ENCODE measurements around the gene STXBP2. TPM values are rescaled to one million over a fixed set of nuclear protein-coding genes. Genes with fewer than 3 reads are reported as not detected.

Gene STXBP2
- total RNA-seq, 1 experiment from 2014 or later: 141 TPM

DNA sequence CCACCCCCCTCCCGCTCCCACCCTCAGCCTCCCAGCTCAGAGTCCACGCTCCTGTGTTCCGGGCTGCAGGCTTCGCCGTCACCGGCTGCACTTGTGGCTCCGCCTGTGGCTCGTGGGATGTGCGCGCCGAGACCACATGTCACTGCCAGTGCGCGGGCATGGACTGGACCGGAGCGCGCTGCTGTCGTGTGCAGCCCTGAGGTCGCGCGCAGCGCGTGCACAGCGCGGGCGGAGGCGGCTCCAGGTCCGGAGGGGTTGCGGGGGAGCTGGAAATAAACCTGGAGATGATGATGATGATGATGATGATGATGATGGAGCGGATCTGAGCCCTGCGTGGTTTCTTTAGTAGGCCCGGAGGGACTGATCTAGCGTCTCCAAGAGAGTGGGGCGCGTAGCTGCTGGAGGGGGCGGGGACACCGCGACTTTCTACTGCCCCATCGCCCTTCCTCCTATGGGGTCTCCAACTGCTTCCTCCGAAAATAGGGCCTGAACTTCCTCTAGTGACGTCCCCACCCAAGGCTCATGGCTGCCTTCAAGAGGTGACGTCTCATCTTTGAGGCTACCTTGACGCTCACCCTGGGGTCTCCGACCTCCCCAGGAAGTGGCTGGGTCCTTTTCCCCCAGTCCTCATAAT is 33.4 kb downstream of the STXBP2 start:
- Histone ChIP-seq H3K4me1 (ENCODE audit: control insufficient read depth in 1 of 2, insufficient read depth in 2 of 2, low read length in 2 of 2) (peaks cover 3 to 10% of the 10 kb centered on the region in 2 experiments; a peak in 3 of 4 replicates), H3K36me3 (ENCODE audit: control insufficient read depth in 1 of 2, insufficient read depth in 2 of 2, low read length in 2 of 2) (no peaks in the 10 kb centered on the region), H3K79me2 (ENCODE audit: insufficient read depth, low read length) (no peaks in the 10 kb centered on the region), H3K4me3 (replicated peaks in 1 of 2; ENCODE audit: low read depth in 1 of 2, low read length in 2 of 2) (no peak overlapping the region), H4K20me1 (ENCODE audit: insufficient read depth) (no peaks in the 10 kb centered on the region), H3K9me2 (ENCODE audit: insufficient read depth) (no peaks in the 10 kb centered on the region), H2AFZ (ENCODE audit: low read depth, low read length, poor library complexity, severe bottlenecking) (no peak overlapping the region), H3K27ac (ENCODE audit: low read depth, low read length) (no peak overlapping the region), H3K27me3 (ENCODE audit: insufficient read depth, low read length) (no peaks in the 10 kb centered on the region), H3K9me3 (ENCODE audit: control insufficient read depth in 1 of 2, insufficient read depth in 1 of 2, low read depth in 1 of 2, low read length in 2 of 2) (peaks cover 0 to 3% of the 10 kb centered on the region in 2 experiments; a peak in 1 of 4 replicates), H3K9ac (ENCODE audit: low read length) (no peak overlapping the region), H3K4me2 (ENCODE audit: low read length) (no peak overlapping the region)
- no TSS peak for BruUV-seq (replicated peaks)
- intact Hi-C loops (cut with micrococcal nuclease): no loop called here
- no peak for ATAC-seq
- TF ChIP-seq YY1 (IDR thresholded peaks at IDR 0.05; ENCODE audit: extremely low read depth, insufficient replicate concordance, low read depth, low read length) (no peak), RAD21 (IDR thresholded peaks at IDR 0.05; ENCODE audit: low read depth) (no peak), EZH2 (IDR thresholded peaks at IDR 0.05) (no peak)
- RAD21 ChIA-PET (ENCODE audit: low non-redundant PET in 1 of 2, low total read pairs in 2 of 2, uncharacterized antibody in 2 of 2, unreplicated experiment in 2 of 2): no interaction called here
- no peak for DNase-seq (ENCODE audit: low read depth, low spot score)
- CTCF ChIA-PET: interaction anchor here (1.0 to 2.3 kb wide), 2 partner anchors 10 to 11 kb away, joined by 4 to 12 read pairs; partner anchors contain the start of gene TRAPPC5
- POLR2A ChIA-PET: no interaction called here

DNA sequence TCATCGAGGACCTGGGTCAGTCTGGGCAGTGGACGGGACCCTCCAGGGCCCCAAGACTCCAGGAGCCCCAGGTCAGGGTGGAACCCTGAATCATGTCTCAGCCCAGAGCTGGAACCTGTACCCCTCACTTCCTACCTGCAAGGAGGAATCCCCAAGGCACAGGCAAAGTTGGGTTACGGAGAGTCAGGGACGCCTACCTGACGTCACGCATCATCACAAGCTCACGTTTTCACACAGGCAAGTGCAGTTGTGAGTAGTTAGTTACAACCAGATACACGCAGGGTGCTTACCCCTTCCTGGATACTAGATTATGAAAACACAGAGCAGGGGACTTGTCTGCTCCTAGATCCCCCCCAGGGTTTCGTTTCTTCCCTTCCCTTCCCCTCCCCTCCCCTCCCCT is 33.9 kb downstream of the STXBP2 start:
- H3K9ac ChIP-seq (ENCODE audit: low read length): no peak overlapping the region
- no peak for ATAC-seq

More for the DNA sequence above, 33.9 kb downstream of the STXBP2 start:
- no peaks in the 10 kb centered on the region for H3K9me2 ChIP-seq (ENCODE audit: insufficient read depth)
- POLR2A ChIA-PET: no interaction called here
- TF ChIP-seq TCF7L2 (IDR thresholded peaks at IDR 0.05; ENCODE audit: borderline replicate concordance, extremely low read depth, insufficient read depth, insufficient read length): no peak
- TF ChIP-seq FOSL1 (IDR thresholded peaks at IDR 0.05; ENCODE audit: low read depth): no peak
- TF ChIP-seq, protein P1, sequence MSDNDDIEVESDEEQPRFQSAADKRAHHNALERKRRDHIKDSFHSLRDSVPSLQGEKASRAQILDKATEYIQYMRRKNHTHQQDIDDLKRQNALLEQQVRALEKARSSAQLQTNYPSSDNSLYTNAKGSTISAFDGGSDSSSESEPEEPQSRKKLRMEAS (IDR thresholded peaks at IDR 0.05): no peak
- TF ChIP-seq YY1 (IDR thresholded peaks at IDR 0.05; ENCODE audit: extremely low read depth, insufficient replicate concordance, low read depth, low read length): no peak
- TF ChIP-seq EZH2phosphoT487 (IDR thresholded peaks at IDR 0.05; ENCODE audit: borderline replicate concordance): no peak
- TF ChIP-seq POLR2AphosphoS5 (IDR thresholded peaks at IDR 0.05; ENCODE audit: low read depth, low read length): no peak
- no peak for TF ChIP-seq ZFX (IDR thresholded peaks at IDR 0.05)
- no peaks in the 10 kb centered on the region for H3K36me3 ChIP-seq (ENCODE audit: control insufficient read depth in 1 of 2, insufficient read depth in 2 of 2, low read length in 2 of 2)
- RAD21 ChIA-PET (ENCODE audit: low non-redundant PET in 1 of 2, low total read pairs in 2 of 2, uncharacterized antibody in 2 of 2, unreplicated experiment in 2 of 2): no interaction called here
- no peaks in the 10 kb centered on the region for H4K20me1 ChIP-seq (ENCODE audit: insufficient read depth)
- H3K4me2 ChIP-seq (ENCODE audit: low read length): no peak overlapping the region
- BruUV-seq (replicated peaks): no TSS peak
- H2AFZ ChIP-seq (ENCODE audit: low read depth, low read length, poor library complexity, severe bottlenecking): no peak overlapping the region
- intact Hi-C loops (cut with micrococcal nuclease): no loop called here
- H3K9me3 ChIP-seq (ENCODE audit: control insufficient read depth in 1 of 2, insufficient read depth in 1 of 2, low read depth in 1 of 2, low read length in 2 of 2): peaks cover 0 to 3% of the 10 kb centered on the region in 2 experiments; a peak in 1 of 4 replicates
- H3K4me1 ChIP-seq (ENCODE audit: control insufficient read depth in 1 of 2, insufficient read depth in 2 of 2, low read length in 2 of 2): peaks cover 3 to 10% of the 10 kb centered on the region in 2 experiments; a peak in 3 of 4 replicates
- H3K4me3 ChIP-seq (replicated peaks in 1 of 2; ENCODE audit: low read depth in 1 of 2, low read length in 2 of 2): no peak overlapping the region
- CTCF ChIA-PET: interaction anchor here (1.0 kb wide), 1 partner anchor 10 kb away, joined by 4 read pairs; the partner anchor contains the start of gene TRAPPC5
- no peak for DNase-seq (ENCODE audit: low read depth, low spot score)
- H3K27ac ChIP-seq (ENCODE audit: low read depth, low read length): no peak overlapping the region
- H3K79me2 ChIP-seq (ENCODE audit: insufficient read depth, low read length): no peaks in the 10 kb centered on the region
- no peaks in the 10 kb centered on the region for H3K27me3 ChIP-seq (ENCODE audit: insufficient read depth, low read length)
